HEK293 (cell line): Measurements from ENCODE around the gene C1RL.

Source experiments
- BCL6B ChIP-seq: fragments of 450-650 bp; formaldehyde crosslinking; IDR thresholded peaks from 2 replicates; pipeline ENCODE4 v1.5.1; 2017; ENCODE audit warnings: missing biosample characterization, missing genetic modification characterization
- ELK4 ChIP-seq: IDR thresholded peaks from 2 replicates; pipeline ENCODE4 v1.6.1; 2011; ENCODE audit warnings: mild to moderate bottlenecking, low read depth, low read length, borderline replicate concordance
- FEZF1 ChIP-seq: fragments of 450-650 bp; formaldehyde crosslinking; IDR thresholded peaks from 2 replicates; pipeline ENCODE4 v1.5.1; 2016; ENCODE audit warnings: missing biosample characterization, missing genetic modification characterization
- GLI2 ChIP-seq: fragments of 450-650 bp; formaldehyde crosslinking; IDR thresholded peaks from 2 replicates; pipeline ENCODE4; 2017; ENCODE audit warnings: missing biosample characterization, missing genetic modification characterization, low read depth, borderline replicate concordance
- PBX3 ChIP-seq: sonication (generic); formaldehyde crosslinking; IDR thresholded peaks from 2 replicates; pipeline ENCODE4 v1.8.1; 2022; ENCODE audit warnings: mild to moderate bottlenecking, moderate library complexity, missing genetic modification reagents
- SCRT2 ChIP-seq: fragments of 450-650 bp; formaldehyde crosslinking; IDR thresholded peaks from 2 replicates; pipeline ENCODE4 v1.5.1; 2016; ENCODE audit warnings: missing biosample characterization, missing genetic modification characterization
- SP7 ChIP-seq: fragments of 450-650 bp; formaldehyde crosslinking; IDR thresholded peaks from 2 replicates; pipeline ENCODE4 v1.5.1; 2016; ENCODE audit warnings: missing biosample characterization, missing genetic modification characterization
- TCF7L2 ChIP-seq: IDR thresholded peaks from 2 replicates; pipeline ENCODE4 v1.6.1; 2011; ENCODE audit warnings: low read depth, mild to moderate bottlenecking, inconsistent platforms, low read length, moderate library complexity, borderline replicate concordance
- YY1 ChIP-seq: fragments of 450-650 bp; formaldehyde crosslinking; IDR thresholded peaks from 2 replicates; pipeline ENCODE4 v1.5.1; 2018; ENCODE audit warnings: missing biosample characterization, missing genetic modification characterization
- ZBTB11 ChIP-seq: fragments of 450-650 bp; formaldehyde crosslinking; conservative IDR thresholded peaks from 2 replicates; pipeline ENCODE4 v1.5.1; 2016; ENCODE audit warnings: low read depth, missing biosample characterization, missing genetic modification characterization
- ZBTB21 ChIP-seq: fragments of 450-650 bp; formaldehyde crosslinking; IDR thresholded peaks from 2 replicates; pipeline ENCODE4 v1.5.1; 2017; ENCODE audit warnings: missing biosample characterization, missing genetic modification characterization
- ZBTB8A ChIP-seq: fragments of 450-650 bp; formaldehyde crosslinking; IDR thresholded peaks from 2 replicates; pipeline ENCODE4 v1.5.1; 2016; ENCODE audit warnings: missing biosample characterization, missing genetic modification characterization
- ZEB2 ChIP-seq: fragments of 450-650 bp; formaldehyde crosslinking; IDR thresholded peaks from 2 replicates; pipeline ENCODE4 v1.5.1; 2016; ENCODE audit warnings: missing biosample characterization, missing genetic modification characterization
- ZNF16 ChIP-seq: fragments of 450-650 bp; formaldehyde crosslinking; IDR thresholded peaks from 2 replicates; pipeline ENCODE4 v1.5.1; 2016; ENCODE audit warnings: low read depth, missing biosample characterization, missing genetic modification characterization
- ZNF18 ChIP-seq: fragments of 450-650 bp; formaldehyde crosslinking; IDR thresholded peaks from 2 replicates; pipeline ENCODE4 v1.5.1; 2016; ENCODE audit warnings: missing biosample characterization, missing genetic modification characterization
- ZNF302 ChIP-seq: fragments of 450-650 bp; formaldehyde crosslinking; IDR thresholded peaks from 2 replicates; pipeline ENCODE4 v1.5.1; 2016; ENCODE audit warnings: missing biosample characterization, missing genetic modification characterization, low read depth
- ZNF341 ChIP-seq: fragments of 450-650 bp; formaldehyde crosslinking; IDR thresholded peaks from 2 replicates; pipeline ENCODE4; 2016; ENCODE audit warnings: low read depth, missing biosample characterization, missing genetic modification characterization
- ZNF426 ChIP-seq: fragments of 450-650 bp; formaldehyde crosslinking; IDR thresholded peaks from 2 replicates; pipeline ENCODE4 v1.5.1; 2017; ENCODE audit warnings: missing biosample characterization, missing genetic modification characterization, mild to moderate bottlenecking, inconsistent platforms, moderate library complexity
- ZNF48 ChIP-seq: fragments of 450-650 bp; formaldehyde crosslinking; IDR thresholded peaks from 2 replicates; pipeline ENCODE4 v1.5.1; 2016; ENCODE audit warnings: missing biosample characterization, missing genetic modification characterization
- ZNF544 ChIP-seq: fragments of 450-650 bp; formaldehyde crosslinking; IDR thresholded peaks from 2 replicates; pipeline ENCODE4 v1.5.0; 2017; ENCODE audit warnings: missing biosample characterization, missing genetic modification characterization
- ZNF610 ChIP-seq: fragments of 450-650 bp; formaldehyde crosslinking; IDR thresholded peaks from 2 replicates; pipeline ENCODE4 v1.5.1; 2016; ENCODE audit warnings: missing biosample characterization, missing genetic modification characterization, borderline replicate concordance
- ZNF623 ChIP-seq: fragments of 450-650 bp; formaldehyde crosslinking; IDR thresholded peaks from 2 replicates; pipeline ENCODE4 v1.5.1; 2016; ENCODE audit warnings: missing biosample characterization, missing genetic modification characterization
- ZNF645 ChIP-seq: fragments of 450-650 bp; formaldehyde crosslinking; IDR thresholded peaks from 2 replicates; pipeline ENCODE4; 2016; ENCODE audit warnings: missing biosample characterization, missing genetic modification characterization
- ZNF658 ChIP-seq: fragments of 450-650 bp; formaldehyde crosslinking; IDR thresholded peaks from 2 replicates; pipeline ENCODE4; 2016; ENCODE audit warnings: missing biosample characterization, missing genetic modification characterization

Gene C1RL

GRCh38 chr12:7108003-7108795, 815 bp downstream of the C1RL start (continued):
- TF ChIP-seq ZNF623 (tag by site-specific recombination) (no peak), SP7 (tag by site-specific recombination) (no peak), ZNF18 (tag by site-specific recombination) (no peak), FEZF1 (tag by site-specific recombination) (no peak), BCL6B (tag by site-specific recombination) (no peak), ZBTB8A (no peak), ZNF302 (tag by site-specific recombination) (no peak), ZNF658 (tag by site-specific recombination) (no peak), ZNF610 (tag by site-specific recombination) (0 out of 2 replicates have a peak, but pooled peaks have one; percentile 14), PBX3 (CRISPR knock-in tag) (no peak), GLI2 (tag by site-specific recombination) (no peak), SCRT2 (tag by site-specific recombination) (no peak), ZBTB11 (tag by site-specific recombination) (no peak), ZNF16 (tag by site-specific recombination) (no peak), ELK4 (no peak), TCF7L2 (no peak), ZNF645 (tag by site-specific recombination) (no peak), ZEB2 (tag by site-specific recombination) (no peak), ZNF48 (tag by site-specific recombination) (no peak), ZNF341 (tag by site-specific recombination) (peak; percentile 56), YY1 (tag by site-specific recombination) (no peak), ZBTB21 (tag by site-specific recombination) (no peak), ZNF426 (no peak), ZNF544 (tag by site-specific recombination) (no peak)
